GM15510 (cell line): ENCODE data around the gene PARP16.

Experiments
- POLR2A ChIP-seq: IDR thresholded peaks from 3 replicates; pipeline ENCODE4 v1.6.1; 2011; ENCODE audit warnings: borderline replicate concordance; ENCODE audit not compliant: insufficient read length; ENCODE audit errors: extremely low read depth

PARP16 gene

GRCh38 chr15:65286704-65287519 is at the start of gene PARP16:
Gene PARP16 (minus strand): TSS chr15:65286883. CDS start chr15:65286426, 457 bp downstream.
- peak; percentile 81 for TF ChIP-seq POLR2A

DNA sequence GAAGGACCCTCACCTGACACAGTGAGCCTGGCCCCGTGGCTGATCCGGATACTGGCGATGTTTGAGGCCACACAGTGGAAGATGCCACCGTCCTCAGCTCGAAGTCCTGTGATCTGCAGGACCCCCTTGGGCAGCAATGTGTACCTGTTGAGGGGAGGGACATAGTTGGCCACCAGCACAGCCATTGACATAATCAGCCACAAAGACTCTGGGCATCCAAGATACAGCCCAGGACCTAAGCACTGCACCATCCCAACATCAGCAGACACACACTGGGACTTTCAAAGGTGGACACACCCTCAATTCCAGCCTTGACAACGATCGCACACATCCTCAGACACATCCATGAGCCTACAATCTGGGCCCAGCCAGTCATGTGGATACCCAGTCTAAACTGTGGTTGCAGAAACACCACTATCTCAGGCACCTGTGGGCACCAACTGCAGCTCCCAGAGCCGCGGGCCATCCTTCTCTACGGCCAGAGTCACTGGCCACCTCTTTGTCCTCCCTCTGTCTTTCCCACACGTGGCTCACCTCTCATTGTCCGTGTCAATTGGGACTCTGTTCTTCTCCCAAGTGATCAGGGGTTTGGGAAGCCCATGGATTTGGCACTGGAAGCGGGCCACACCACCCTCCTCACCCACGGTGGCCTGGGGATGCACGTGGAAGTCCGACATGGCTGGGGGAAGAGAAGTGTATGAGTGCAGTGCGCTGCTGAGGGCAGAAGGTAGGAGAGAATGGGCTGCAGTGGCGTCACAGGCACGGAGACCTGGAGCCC is 48.8 kb upstream of the PARP16 start:
- TF ChIP-seq POLR2A, result no peak

DNA sequence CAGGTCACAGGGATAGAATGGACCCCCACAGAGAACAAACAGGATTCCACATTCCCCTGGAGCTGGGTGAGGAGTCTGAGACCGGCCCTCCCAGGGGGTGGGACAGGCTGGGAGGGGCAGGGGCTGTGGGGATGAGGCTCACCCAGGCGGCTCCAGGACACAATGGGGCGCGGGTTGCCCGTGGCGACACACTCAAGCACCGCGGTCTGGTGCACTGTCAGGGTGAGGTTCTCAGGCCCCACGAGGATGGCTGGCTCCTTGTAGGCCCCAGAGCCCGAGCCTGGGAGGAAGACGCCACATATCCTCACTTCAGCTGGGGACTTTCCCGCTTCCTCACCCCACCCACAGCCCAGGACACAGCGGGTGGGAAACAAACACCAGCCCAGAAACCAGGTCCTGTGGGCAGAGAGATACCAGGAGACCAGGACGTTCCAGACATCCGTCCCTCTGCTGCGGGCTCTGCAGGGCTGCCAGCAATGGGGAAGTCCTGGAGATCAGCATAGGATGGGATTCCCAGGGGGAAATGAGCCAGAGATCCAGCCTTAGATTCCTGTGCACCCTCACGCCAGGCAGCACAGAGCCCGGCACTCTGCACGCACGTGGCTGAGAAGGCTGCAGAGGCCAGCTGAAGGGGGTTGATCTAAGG is 48.0 kb upstream of the PARP16 start:
- no peak for TF ChIP-seq POLR2A

- no peak for TF ChIP-seq POLR2A
Measured at GRCh38 chr15:65333856-65334255, 47.2 kb upstream of the PARP16 start.

GRCh38 chr15:65333148-65333820 is 46.6 kb upstream of the PARP16 start:
- TF ChIP-seq POLR2A, result no peak

DNA sequence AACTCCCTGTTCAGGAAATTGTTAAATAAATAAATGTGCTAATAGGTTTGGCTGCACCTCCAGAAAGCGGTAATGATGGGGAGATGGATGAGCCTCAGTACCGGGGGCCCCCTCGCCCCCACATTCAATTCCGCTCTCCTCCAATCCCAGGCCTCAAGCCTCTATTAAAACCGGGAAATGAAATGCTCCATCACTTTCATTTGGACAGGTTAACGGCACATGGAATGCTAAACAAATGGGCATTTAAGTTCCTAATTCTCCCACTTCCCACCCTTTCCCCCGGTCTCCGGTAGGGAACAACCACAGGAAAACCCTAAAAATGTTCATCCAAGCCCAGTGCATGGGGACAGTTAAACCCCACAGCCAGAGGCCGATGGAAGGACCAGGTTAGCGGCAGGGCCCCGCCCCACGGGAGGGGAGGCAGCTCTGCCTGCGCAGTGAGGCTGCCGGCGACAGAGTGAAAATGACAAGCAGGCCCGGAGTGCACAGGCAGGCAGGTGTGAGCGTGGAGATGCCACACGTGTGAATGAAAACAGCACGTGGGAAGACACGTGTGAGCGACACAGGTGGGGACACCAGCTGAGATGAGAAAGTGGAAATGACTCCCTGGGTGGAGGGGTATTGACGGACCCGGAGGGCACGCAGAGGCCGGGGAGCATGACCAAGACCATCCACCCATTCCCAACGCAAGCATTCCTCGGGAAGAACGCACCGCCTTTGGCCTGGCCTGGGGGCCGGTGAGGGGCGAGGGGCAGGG is 45.9 kb upstream of the PARP16 start:
- no peak for TF ChIP-seq POLR2A

- no peak for TF ChIP-seq POLR2A
Measured at GRCh38 chr15:65331811-65332210, 45.1 kb upstream of the PARP16 start.

DNA sequence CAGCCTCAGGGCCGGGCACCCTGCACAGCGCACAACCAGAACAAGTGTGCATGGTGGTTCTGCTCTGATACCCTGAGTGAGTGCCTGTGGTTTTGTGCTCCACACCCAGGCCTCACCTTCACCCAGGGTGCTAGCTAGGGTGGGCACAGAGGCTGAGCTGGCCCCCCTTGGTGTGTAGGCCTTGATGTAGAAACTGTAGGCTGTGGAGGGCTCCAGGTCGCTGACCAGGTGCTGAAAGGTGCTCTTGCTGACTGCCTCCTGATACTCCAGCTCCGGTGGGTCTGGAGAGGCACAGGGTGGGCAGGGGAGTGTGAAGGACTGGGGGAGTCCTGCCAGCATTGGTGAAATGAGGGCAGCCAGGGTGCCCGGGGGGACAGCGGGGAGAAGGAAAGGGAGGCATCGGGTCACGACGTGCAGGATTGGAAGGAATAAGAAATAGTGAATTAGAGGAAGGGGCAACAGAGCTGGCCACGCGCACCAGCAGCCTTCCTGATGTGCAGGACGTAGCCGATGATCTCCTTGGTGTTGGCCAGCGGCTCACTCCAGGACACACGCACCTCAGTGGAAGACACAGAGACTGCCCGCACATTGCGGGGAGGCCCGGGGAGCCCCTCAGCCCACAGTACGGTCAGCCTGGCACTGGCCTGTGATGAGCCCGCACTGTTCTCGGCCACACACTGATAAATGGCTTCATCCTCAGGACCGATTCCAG is 44.4 kb upstream of the PARP16 start:
- no peak for TF ChIP-seq POLR2A

DNA sequence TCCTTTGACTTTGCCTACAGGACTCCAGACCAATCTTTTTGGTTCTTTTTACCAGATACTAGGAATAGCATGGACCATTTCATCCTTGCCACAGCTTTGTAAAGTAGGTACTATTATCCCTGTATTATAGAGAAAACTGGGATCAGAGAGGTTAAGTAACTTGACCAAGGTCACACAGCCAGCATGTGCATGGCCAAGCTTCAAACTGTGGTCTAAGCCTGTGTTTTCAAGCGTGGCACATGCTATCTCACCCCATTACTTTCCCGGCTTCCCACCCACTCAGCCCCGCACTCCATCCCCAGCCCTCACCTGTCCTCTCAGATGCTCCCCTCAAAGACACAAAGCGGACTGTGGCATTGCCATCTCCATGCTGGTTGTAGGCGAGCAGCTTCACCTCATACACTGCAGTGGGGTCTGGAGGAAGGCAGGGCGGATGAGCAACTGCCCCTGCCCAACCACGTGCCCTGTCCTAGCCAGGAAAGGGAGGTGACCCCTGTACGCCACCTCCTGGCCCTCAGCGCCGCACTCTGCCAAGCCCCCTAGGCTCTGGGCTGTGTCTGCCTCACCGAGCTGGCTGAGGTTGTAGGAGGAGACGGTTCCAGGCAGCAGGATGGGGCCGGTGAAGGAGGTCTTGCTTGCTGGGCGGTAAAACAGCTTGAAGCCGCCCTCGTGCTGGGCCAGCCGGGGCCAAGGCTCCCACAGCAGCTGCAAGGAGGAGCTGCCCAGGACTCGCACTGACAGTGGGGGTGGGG is 43.5 kb upstream of the PARP16 start:
- no peak for TF ChIP-seq POLR2A

DNA sequence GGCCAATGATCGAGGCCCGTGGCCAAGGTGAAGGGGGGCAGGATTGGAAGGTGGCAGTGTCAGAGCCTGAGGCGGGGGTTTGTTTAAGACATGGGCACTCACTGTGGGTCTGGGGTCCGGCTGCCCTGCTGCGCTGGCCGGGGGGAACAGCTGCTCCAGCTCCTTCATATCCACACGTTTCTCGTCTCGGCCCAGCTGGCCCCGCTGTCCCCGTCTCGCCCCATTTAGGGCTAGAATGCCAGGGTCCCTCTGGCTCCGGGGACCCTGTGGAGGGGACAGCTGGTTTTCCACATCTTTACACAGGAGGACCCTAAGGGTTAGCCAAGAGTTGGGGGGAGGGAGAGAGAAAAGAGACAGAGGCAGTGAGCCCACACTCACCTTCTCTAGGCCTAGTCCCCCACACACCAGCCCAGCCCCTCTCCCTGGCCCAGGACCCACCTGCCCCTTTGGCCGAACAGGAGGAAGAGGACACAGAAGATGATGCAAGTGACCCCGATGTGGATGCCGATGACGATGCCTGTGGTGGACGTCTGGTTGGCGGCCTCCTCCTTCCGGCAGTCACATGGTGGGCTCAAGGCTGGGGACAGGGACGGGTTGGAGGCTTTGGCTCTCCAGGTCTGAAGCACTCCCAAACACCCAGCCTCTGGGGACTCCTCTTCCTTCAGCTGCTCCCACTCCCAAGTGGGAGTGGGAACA is 42.8 kb upstream of the PARP16 start:
- TF ChIP-seq POLR2A, result no peak

- no peak for TF ChIP-seq POLR2A
Measured at GRCh38 chr15:65328506-65329287, 42.0 kb upstream of the PARP16 start.
